CD4-positive, alpha-beta T cell treated with Interleukin-17A for 4 hours (primary cell): ENCODE data around the gene BLOC1S2.
"Not testable (repeated sequence)": the region's sequence is repeated elsewhere in the genome, so short reads cannot be mapped to it uniquely, and the experiment has no call there.

Experiments
- DNase-seq: peaks from one replicate; pipeline ENCODE4 v3.0.0-alpha.2; 2020; ENCODE audit warnings: mixed read lengths

BLOC1S2 gene

GRCh38 chr10:100286051-100287033, at the start of gene BLOC1S2:
TSS of gene BLOC1S2 (minus strand) at chr10:100286680. CDS start at chr10:100286659, 21 bp downstream.
- peak; percentile 87 for DNase-seq

GRCh38 chr10:100334762-100335161, 48.3 kb upstream of the BLOC1S2 start:
- DNase-seq, result no peak

- DNase-seq, result no peak
These were observed 47.4 kb upstream of the BLOC1S2 start for GRCh38 chr10:100333661-100334440.

DNA sequence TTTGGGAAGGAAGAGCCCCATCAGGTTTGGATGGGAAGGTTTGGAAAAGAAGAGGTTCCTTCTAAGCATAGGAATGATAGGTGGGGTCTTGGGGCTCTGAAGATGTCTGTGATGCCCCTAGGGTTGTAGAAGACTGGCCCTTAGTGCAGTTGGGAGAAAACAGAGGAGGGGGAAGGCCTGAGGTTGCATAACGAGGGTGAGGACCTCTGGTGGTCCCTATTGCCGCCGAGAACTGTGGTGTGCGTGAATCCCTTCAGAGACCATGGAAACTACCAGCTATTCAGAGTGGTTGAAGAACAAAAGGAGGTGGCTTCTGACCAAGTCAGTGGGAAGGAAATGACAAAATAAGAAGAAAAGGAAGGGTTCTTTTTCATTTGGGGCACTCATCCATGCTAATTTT, 46.6 kb upstream of the BLOC1S2 start:
- DNase-seq, result no peak

DNA sequence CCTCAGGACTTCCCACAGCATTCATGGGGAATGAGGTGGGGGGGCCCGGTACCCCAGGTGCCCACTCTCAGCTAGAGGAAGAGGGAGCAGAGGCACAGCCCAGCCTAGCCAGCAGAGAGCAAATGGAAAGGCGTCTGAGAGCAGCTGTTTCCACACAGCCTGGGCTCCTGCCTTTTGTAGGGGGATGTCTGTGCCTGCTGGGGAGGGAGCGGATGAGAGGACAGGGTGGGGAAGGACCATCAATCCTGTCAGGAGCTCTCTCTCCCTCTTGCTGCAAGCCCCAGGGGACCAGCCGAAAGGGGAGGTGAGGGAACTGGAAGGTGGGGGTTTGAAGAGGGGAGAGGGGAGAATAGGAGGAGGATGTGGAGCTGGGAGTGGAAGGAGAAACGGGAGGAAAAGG, 43.6 kb upstream of the BLOC1S2 start, which contains the start of gene PKD2L1:
PKD2L1 (minus strand) TSS at position 150 of the 400 bp plus-strand sequence; CDS start at position 25, 125 bp downstream.
- no peak for DNase-seq

DNA sequence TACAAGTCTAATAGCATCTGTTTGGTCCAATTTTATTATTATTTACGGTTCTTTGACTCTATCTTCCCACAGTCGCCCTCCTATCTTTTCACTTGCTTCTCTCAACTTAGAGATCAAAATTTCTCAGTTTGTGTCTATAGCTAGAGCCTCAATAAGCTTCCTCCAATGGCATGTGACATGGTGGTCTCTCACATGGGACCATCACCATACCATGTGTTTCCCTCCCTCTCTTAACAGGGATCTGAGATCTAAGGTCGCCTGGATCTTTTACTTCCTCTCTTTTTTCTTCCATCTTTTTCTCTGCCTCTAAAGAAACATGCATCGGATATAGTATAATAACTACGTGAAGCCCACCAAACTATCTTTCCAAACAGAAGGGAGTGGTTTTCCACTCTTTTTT, 41.7 kb upstream of the BLOC1S2 start:
- DNase-seq, result no peak

DNA sequence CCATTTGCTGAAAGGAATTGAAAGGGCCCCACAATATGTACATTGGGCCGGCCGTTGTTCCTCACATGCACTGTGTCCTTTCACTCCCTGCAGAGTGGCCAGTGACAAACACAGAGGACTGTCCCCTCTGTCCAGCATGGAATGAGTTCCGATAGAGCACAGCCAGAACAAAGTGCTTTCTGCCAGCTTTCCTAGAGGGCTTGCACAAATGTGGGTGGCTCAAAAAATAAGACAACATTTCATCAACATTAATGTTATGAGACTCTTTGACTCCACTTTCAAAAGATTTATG, 41.2 kb upstream of the BLOC1S2 start:
- no peak for DNase-seq

DNA sequence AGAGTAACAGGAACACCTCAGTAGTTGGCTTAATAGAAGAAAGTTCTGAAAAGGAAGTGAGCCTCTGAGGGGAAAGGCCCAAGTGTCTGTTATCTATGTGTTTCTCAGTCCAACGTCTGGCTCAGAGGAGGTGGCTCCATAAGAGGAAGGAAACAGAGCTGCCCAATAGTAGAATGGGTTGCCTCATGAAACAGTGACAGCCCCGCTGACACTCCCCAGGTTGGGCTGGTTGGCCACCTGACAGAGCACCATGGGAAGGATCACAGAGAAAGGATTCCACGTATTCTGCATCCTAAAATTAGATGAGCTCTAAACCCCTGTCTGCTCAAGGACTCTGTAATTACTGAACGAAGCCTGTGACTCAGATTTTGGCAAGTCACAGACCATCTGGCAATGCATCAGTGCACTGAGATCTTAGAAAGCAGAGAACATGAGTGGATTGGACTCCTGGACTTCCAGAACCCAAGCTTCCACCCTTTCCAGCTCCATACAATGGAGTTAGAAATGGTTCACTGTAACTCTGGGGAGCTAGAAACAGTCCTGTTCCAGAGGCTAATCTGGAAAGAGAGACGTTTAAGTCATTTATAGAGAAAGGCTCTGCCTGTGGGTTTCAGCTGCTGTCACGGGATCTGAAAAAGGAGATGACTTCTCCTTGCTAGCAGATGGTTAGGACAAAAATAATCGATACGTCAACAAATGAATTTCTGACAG, 40.7 kb upstream of the BLOC1S2 start:
- no peak for DNase-seq

GRCh38 chr10:100325158-100325557, 38.7 kb upstream of the BLOC1S2 start:
- DNase-seq, result no peak

- no peak for DNase-seq
These were observed 33.4 kb upstream of the BLOC1S2 start for GRCh38 chr10:100319707-100320402.

GRCh38 chr10:100318207-100318606, 31.7 kb upstream of the BLOC1S2 start:
- no peak for DNase-seq

- no peak for DNase-seq
These were observed 29.1 kb upstream of the BLOC1S2 start for GRCh38 chr10:100315615-100316014.

DNA sequence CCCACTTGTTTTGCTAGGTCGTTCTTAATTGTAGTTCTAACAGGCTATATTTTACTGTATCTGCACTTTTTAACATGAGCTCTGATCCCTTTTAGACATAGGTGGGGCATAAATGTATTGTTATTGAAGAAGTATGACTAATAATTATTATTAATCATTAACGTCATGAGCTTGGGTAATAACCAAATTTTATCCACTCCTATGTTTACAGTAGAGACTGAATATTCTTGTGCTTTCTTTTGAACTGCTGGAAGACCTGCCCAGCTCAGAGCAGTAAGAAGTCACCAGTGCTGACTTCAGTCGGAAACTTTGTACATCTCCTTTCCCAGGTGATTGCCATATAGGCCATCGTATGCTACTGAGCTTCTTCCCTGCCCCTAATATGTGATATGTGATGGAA, 24.8 kb upstream of the BLOC1S2 start:
- DNase-seq, result no peak

- DNase-seq, result no peak
These were observed 21.2 kb upstream of the BLOC1S2 start for GRCh38 chr10:100307684-100308083.

- no peak for DNase-seq
These were observed 20.4 kb upstream of the BLOC1S2 start for GRCh38 chr10:100306861-100307260.

DNA sequence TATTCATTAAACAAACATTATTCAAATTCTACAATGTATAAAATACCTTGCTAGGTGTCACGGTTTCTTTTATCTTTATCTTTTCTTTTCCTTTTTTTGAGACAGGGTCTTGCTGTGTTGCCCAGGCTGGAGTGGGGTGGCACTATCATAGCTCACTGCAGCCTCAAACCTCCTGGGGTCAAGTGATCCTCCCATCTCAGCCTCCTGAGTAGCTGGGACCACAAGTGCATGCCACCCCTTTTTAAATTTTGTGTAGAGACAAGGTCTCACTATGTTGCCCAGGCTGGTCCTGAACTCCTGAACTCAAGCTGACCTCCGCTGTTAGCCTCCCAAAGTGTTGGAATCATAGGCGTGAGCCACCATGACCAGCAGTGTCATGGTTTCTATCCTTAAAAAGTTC, 17.9 kb upstream of the BLOC1S2 start:
- DNase-seq, result no peak

DNA sequence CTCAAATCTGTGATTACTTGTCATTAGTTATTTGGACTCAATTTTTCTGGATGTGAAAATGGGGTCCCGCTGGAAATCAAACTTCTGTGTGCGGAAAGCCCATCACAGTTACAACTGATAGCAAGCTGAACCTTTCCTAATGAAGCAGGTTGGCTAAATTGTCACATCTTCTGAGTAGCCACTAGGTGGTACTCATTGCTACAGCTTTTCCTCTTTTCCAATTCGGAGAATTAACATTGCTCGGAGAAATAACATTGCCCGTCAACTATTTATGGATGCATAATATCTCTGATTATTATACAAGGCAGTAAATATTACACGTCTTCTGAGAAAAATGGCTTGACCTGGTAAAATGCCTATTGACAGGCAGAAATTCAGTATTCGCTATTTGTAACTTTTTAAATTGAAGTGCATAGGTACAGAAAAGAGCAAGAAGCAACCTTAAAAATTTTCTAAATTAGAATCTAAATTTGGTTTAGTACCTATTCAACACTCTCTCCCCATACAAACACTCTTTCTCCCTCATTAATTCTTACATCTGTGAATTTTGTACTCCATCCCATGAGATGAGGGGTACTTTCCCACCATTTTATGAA, 17.3 kb upstream of the BLOC1S2 start:
- DNase-seq, result no peak

- not testable (repeated sequence) for DNase-seq
These were observed 14.6 kb upstream of the BLOC1S2 start for GRCh38 chr10:100301123-100301522.

DNA sequence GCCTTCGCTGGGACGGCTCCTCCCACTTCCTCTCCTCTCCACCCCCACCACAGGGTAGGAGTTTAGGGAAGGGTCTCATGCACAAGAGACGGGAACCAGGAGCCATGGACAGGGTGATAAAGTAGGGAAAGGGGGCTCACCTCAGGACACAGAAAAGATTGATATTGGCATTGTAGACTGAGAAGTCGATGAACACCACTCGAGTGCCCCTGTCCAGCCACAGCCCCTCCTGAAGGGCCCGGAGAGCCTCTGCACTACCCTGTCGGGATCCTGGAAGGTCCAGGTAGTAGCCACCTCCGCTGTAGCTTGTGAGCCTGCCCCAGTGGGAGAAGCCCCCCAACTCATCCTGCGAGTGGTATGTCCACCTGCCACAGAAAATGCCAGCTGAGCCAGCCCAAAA, 10.8 kb upstream of the BLOC1S2 start:
- no peak for DNase-seq

GRCh38 chr10:100293066-100293465, 6.6 kb upstream of the BLOC1S2 start:
- DNase-seq, result no peak

DNA sequence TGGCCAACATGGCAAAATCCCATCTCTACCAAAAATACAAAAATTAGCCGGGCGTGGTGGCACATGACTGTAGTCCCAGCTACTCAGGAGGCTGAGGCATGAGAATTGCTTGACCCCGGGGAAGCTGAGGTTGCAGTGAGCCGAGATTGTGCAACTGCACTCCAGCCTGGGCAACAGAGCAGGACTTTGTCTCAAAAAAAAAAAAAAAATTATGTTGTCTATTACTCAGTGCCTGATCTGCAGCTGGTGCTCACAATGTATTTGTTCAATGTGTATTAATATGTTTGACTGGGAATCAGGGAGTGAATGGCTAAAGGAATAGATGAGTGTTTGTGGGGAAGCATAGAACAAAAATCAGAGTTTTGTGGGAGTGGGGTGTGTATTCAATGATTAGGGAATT, 5.8 kb upstream of the BLOC1S2 start:
- not testable (repeated sequence) for DNase-seq

DNA sequence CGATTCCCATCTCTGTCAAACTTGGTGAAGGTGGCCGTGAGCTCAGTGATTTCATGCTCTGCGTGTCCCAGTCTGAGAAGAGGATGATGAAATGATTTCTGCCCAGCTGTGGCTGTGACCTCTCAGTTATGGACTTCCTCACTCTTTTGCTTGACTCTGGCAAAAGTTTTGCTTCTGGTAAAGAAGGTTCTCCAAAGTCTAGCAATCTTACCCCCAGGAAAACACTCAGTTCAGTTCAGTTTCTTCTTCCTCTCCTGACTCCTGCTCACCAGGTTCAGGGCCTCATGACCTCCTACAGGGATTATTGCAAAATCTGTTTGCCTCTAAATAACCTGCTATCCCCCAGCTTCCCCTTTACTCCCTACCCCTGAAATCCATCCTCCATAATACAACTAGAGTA, 4.9 kb upstream of the BLOC1S2 start:
- DNase-seq, result no peak
